Astrocyte (in vitro differentiated cells and primary cell): ENCODE results near the gene PBX3. TPM values are rescaled to one million over a fixed set of nuclear protein-coding genes. Genes with fewer than 3 reads are reported as not detected.

Experiments used
- DNase-seq: peaks from one replicate; pipeline ENCODE4 v3.0.0-alpha.2; 2010; ENCODE audit warnings: low read depth
- FAIRE-seq: peaks from 2 replicates; lab custom pipeline; 2011; peaks lifted over from hg19 to GRCh38; lab: Jason Lieb, UNC
- H2AFZ ChIP-seq: 2 replicates; pipeline ENCODE4 v1.6.0; 2012; ENCODE audit warnings: low read depth, low read length, inconsistent platforms
- H3K27ac ChIP-seq: 2 replicates; pipeline ENCODE4 v1.5.1; 2011; ENCODE audit warnings: low read depth, low read length, inconsistent platforms
- H3K27me3 ChIP-seq: 2 replicates; pipeline ENCODE4 v1.6.0; 2011; ENCODE audit warnings: low read length, inconsistent platforms; ENCODE audit not compliant: insufficient read depth
- H3K36me3 ChIP-seq: 2 replicates; pipeline ENCODE4 v1.5.1; 2011; ENCODE audit warnings: low read length, inconsistent platforms; ENCODE audit not compliant: insufficient read depth
- H3K4me1 ChIP-seq: 2 replicates; pipeline ENCODE4 v1.5.1; 2011; ENCODE audit warnings: low read length, inconsistent platforms; ENCODE audit not compliant: insufficient read depth
- H3K4me2 ChIP-seq: 2 replicates; pipeline ENCODE4 v1.6.0; 2012; ENCODE audit warnings: low read length, inconsistent platforms
- H3K4me3 ChIP-seq: 2 replicates; pipeline ENCODE4 v1.5.1; 2011; ENCODE audit warnings: low read depth, mild to moderate bottlenecking, low read length, inconsistent platforms; ENCODE audit not compliant: insufficient read depth
- H3K79me2 ChIP-seq: 2 replicates; pipeline ENCODE4 v1.6.0; 2012; ENCODE audit warnings: mild to moderate bottlenecking, low read length, inconsistent platforms; ENCODE audit not compliant: insufficient read depth
- H3K9ac ChIP-seq: 2 replicates; pipeline ENCODE4 v1.6.0; 2012; ENCODE audit warnings: mild to moderate bottlenecking, low read length, inconsistent platforms
- H3K9me3 ChIP-seq: 2 replicates; pipeline ENCODE4 v1.5.1; 2012; ENCODE audit warnings: low read depth, mild to moderate bottlenecking, low read length, inconsistent platforms; ENCODE audit not compliant: insufficient read depth
- H4K20me1 ChIP-seq: 2 replicates; pipeline ENCODE4 v1.6.0; 2012; ENCODE audit warnings: low read length, inconsistent platforms; ENCODE audit not compliant: insufficient read depth
- H3K27ac Mint-ChIP-seq: one replicate; pipeline ENCODE4 v1.8.0; 2021; ENCODE audit warnings: mild to moderate bottlenecking, mixed read lengths; ENCODE audit not compliant: unreplicated experiment
- H3K27me3 Mint-ChIP-seq: one replicate; pipeline ENCODE4 v1.8.0; 2021; ENCODE audit warnings: low read depth, mixed read lengths; ENCODE audit not compliant: unreplicated experiment
- H3K36me3 Mint-ChIP-seq: one replicate; pipeline ENCODE4 v1.8.0; 2021; ENCODE audit warnings: low read depth, mixed read lengths; ENCODE audit not compliant: unreplicated experiment
- H3K4me1 Mint-ChIP-seq: one replicate; pipeline ENCODE4 v1.8.0; 2021; ENCODE audit warnings: low read depth, mixed read lengths; ENCODE audit not compliant: unreplicated experiment
- H3K4me3 Mint-ChIP-seq: one replicate; pipeline ENCODE4 v1.8.0; 2021; ENCODE audit warnings: mild to moderate bottlenecking, moderate library complexity, mixed read lengths; ENCODE audit not compliant: unreplicated experiment
- H3K9me3 Mint-ChIP-seq: one replicate; pipeline ENCODE4 v1.8.0; 2021; ENCODE audit warnings: mild to moderate bottlenecking, mixed read lengths; ENCODE audit not compliant: unreplicated experiment
- EZH2 ChIP-seq: IDR thresholded peaks from 2 replicates; pipeline ENCODE4 v1.6.1; 2012; ENCODE audit warnings: mild to moderate bottlenecking, low read length, inconsistent platforms; ENCODE audit not compliant: insufficient read depth
- total RNA-seq: library from RNA; stranded (reverse); gene quantifications from 2 replicates; pipeline ENCODE4 v1.2.1, GENCODE V29; 2021
- TF ChIP-seq, protein P1 (sequence below): IDR thresholded peaks from 2 replicates; pipeline ENCODE4 v1.5.1; 2011; ENCODE audit warnings: low read depth, mild to moderate bottlenecking, inconsistent platforms, low read length, moderate library complexity; ENCODE audit not compliant: insufficient read depth

PBX3 gene
- total RNA-seq, 1 donor from 2014 or later: 51.2 TPM

DNA sequence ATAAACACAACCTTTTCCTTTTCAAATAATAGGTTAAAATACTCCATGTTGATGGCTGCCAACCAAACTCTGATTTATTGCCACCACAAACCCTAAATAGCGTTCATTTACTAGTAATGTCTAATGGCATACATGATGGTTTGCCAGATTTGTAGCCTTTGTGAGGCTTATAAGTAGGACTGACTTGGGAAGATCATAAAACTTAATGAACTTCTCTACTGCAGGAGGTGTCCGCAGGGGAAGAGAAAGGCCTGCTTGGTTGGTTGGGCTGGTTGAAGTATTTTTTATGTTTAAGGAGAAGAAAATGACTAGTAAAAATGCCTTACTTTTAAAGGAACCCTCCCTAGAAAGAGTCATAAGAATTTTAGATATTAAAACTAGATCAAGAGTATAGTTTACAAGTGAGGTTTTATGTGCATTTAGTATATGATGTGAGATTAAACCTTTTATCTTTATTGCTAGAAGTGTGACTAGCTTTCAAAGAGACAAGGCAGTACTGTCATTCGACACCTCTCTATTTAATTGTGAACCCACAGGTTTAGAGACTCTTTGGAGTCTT, 5.0 kb downstream of the PBX3 start:
- Histone ChIP-seq H3K27me3 (no peaks in the 10 kb centered on the region), H3K9ac (no peak overlapping the region), H3K36me3 (peaks cover 9% of the 10 kb centered on the region), H3K79me2 (peaks cover 96% of the 10 kb centered on the region), H4K20me1 (peaks cover 17% of the 10 kb centered on the region), H3K4me2 (peak overlapping the region; percentile 10), H3K27ac (no peak overlapping the region), H2AFZ (no peak overlapping the region), H3K4me1 (peaks cover 10% of the 10 kb centered on the region), H3K4me3 (no peak overlapping the region), H3K9me3 (no peaks in the 10 kb centered on the region)
- no peak overlapping the region for H3K27ac Mint-ChIP-seq
- FAIRE-seq (no peak), DNase-seq (no peak)
- no peaks in the 10 kb centered on the region for H3K9me3 Mint-ChIP-seq
- no peaks in the 10 kb centered on the region for H3K27me3 Mint-ChIP-seq
- no peak overlapping the region for H3K4me3 Mint-ChIP-seq
- H3K4me1 Mint-ChIP-seq: peaks cover 21% of the 10 kb centered on the region
- H3K36me3 Mint-ChIP-seq: peaks cover 2% of the 10 kb centered on the region
- no peak for TF ChIP-seq EZH2
- TF ChIP-seq, protein P1, sequence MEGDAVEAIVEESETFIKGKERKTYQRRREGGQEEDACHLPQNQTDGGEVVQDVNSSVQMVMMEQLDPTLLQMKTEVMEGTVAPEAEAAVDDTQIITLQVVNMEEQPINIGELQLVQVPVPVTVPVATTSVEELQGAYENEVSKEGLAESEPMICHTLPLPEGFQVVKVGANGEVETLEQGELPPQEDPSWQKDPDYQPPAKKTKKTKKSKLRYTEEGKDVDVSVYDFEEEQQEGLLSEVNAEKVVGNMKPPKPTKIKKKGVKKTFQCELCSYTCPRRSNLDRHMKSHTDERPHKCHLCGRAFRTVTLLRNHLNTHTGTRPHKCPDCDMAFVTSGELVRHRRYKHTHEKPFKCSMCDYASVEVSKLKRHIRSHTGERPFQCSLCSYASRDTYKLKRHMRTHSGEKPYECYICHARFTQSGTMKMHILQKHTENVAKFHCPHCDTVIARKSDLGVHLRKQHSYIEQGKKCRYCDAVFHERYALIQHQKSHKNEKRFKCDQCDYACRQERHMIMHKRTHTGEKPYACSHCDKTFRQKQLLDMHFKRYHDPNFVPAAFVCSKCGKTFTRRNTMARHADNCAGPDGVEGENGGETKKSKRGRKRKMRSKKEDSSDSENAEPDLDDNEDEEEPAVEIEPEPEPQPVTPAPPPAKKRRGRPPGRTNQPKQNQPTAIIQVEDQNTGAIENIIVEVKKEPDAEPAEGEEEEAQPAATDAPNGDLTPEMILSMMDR: no peak

DNA sequence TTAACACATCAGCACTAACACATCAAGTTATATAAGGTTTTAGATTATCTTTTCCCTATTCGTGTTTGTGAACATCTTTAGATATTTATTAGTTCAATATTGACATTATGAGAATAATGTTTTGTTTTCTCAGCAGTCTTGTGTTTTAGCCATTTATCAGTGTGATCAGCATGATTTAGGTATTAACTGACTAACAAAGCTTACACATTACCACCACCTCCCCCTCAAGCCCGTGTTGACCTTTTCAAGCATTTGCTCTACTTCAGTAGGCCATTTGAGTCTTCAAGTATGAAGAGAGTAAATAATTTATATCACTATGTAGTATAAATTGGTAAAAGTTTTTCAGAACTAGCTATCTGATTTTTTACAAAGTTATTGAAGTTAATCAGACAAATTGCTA, 6.9 kb downstream of the PBX3 start:
- Mint-ChIP-seq H3K36me3 (peaks cover 2% of the 10 kb centered on the region), H3K27me3 (no peaks in the 10 kb centered on the region), H3K27ac (no peak overlapping the region), H3K9me3 (no peaks in the 10 kb centered on the region), H3K4me3 (no peak overlapping the region), H3K4me1 (peaks cover 27% of the 10 kb centered on the region)
- peaks cover 14% of the 10 kb centered on the region for H3K4me1 ChIP-seq
- H3K27me3 ChIP-seq: no peaks in the 10 kb centered on the region
- no peak overlapping the region for H3K27ac ChIP-seq
- H4K20me1 ChIP-seq: peaks cover 20% of the 10 kb centered on the region
- DNase-seq (no peak), FAIRE-seq (no peak)
- H2AFZ ChIP-seq: no peak overlapping the region
- TF ChIP-seq EZH2: no peak
- TF ChIP-seq, protein P1: no peak
- no peaks in the 10 kb centered on the region for H3K9me3 ChIP-seq
- no peak overlapping the region for H3K4me3 ChIP-seq
- no peak overlapping the region for H3K9ac ChIP-seq
- no peak overlapping the region for H3K4me2 ChIP-seq
- peaks cover 98% of the 10 kb centered on the region for H3K79me2 ChIP-seq
- peaks cover 9% of the 10 kb centered on the region for H3K36me3 ChIP-seq

DNA sequence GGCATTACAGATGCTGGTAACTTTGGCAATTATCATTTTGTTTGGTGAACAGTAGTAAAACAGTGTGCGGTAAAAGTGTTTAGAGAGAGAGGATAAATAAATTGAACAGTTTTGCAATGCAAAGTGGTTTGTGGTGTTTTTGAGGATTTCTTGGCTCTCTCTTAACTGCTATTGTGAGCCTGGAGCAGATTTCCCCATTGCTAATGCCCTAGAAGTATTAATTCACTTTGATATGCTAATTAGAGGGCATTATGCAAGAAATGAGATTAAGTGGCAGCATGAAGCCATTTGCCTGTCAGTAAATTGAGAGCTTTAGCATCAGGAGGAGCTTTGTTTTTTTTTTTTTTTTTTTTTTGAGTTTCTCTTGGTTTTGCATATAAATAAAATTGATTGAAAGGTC, 8.2 kb downstream of the PBX3 start:
- Mint-ChIP-seq H3K27me3 (no peaks in the 10 kb centered on the region), H3K4me3 (no peak overlapping the region), H3K27ac (no peak overlapping the region), H3K36me3 (peaks cover 2% of the 10 kb centered on the region), H3K4me1 (peaks cover 29% of the 10 kb centered on the region), H3K9me3 (no peaks in the 10 kb centered on the region)
- Histone ChIP-seq H3K27me3 (no peaks in the 10 kb centered on the region), H3K4me3 (no peak overlapping the region), H3K9me3 (no peaks in the 10 kb centered on the region), H2AFZ (no peak overlapping the region), H3K36me3 (peaks cover 9% of the 10 kb centered on the region), H3K4me1 (peaks cover 17% of the 10 kb centered on the region), H4K20me1 (peaks cover 24% of the 10 kb centered on the region), H3K9ac (no peak overlapping the region), H3K4me2 (no peak overlapping the region), H3K79me2 (peaks cover 98% of the 10 kb centered on the region), H3K27ac (no peak overlapping the region)
- FAIRE-seq (no peak), DNase-seq (no peak)
- TF ChIP-seq, protein P1: no peak
- TF ChIP-seq EZH2: no peak
